Fibroblast of peridontal ligament (primary cell): Measurements from ENCODE around the gene KCNIP1.
A peak's percentile ranks its signal among the peaks of the same experiment; 100 is the strongest.

ENCODE experiments used
- DNase-seq: peaks from one replicate; pipeline ENCODE4 v3.0.0-alpha.2; 2010; ENCODE audit errors: extremely low read depth

Gene KCNIP1

DNA sequence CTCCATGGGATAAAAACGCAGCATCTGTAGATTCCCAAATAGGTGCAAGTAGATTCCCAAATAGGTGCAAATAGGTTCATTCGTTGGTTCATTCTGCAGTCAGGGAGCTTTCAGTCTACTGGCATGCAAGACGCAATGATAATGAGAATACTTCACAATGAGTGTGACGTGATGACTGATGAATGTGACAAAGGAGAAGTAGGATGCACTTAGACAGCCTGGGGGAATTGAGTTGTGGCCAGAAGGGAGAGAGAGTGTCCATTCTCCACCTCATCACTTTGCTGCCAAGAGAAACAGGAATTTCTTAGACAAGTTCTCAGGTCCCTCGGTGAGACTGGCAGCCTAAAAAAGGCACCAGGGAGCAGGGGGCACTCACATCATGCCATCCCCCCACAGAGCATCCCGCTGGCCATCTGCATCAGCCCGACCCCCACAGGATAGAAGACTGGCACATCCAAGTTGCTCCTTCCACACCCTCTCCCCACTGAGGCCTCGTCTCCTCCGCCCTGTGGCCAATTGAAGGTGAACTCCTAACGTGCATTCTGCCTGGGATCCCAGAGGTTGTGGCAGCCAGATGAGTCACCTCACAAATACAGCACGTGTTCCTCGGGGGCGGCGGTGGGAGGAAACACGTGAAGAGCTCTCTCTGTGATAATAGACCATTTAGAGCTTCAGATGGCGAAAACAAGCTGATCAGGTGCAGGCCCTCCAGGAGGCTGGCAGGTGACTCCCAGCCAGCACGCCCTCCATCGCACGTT is 19.9 kb upstream of the KCNIP1 start:
- no peak for DNase-seq

GRCh38 chr5:170484459-170484831 is 19.4 kb upstream of the KCNIP1 start:
- no peak for DNase-seq

DNA sequence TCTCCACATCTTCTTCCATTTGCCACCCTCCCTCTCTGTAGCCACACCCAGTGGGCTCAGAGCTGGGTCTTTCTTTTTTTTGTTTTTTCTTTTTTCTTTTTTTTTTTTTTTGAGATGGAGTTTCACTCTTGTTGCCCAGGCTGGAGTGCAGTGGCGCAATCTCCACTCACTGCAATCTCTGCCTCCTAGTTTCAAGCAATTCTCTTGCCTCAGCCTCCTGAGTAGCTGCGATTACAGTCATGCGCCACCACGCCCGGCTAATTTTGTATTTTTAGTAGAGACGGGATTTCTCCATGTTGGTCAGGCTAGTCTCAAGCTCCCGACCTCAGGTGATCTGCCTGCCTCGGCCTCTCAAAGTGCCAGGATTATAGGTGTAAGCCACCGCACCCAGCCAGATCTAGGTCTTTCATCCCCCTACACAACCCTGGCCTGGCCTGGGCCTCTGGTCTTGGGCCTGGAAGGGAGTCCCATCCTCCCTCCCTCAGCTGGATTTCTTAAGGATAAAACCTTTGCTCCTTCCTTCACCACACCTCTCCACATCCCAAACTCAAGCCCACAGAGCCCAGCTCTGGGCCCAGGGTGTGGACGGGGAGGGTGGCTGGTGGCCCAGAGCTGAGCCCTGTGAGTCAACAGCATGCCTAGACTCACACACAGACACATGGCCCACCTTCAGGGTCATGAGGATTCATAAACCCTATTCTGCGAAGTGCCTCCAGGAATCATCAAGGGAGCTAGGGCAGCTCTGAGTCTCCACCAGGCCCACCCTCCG is 18.8 kb upstream of the KCNIP1 start:
- no peak for DNase-seq

- no peak for DNase-seq
Observed at GRCh38 chr5:170485616-170485911, 18.3 kb upstream of the KCNIP1 start.

- peak; percentile 33 for DNase-seq
Observed at GRCh38 chr5:170486371-170486770, 17.4 kb upstream of the KCNIP1 start.

DNA sequence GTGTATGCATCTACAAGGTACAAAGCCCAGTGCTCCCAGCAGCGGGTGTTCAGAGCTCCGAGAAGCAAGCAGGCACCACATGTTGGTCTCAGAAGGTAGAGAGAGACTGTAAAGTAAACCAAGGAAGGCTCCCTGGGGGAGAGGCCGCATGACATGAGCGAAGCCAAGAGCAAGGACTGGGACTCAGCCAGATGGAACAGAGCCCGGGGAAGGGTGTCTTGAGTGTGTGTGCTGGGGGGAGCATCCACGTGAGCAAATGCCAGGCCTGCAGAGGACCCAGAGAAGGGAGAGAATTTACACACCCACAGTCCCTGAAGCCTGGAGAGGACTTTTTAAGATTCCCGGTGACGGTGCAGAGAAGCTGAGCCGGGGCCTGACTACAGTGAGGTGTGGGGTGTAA is 15.2 kb upstream of the KCNIP1 start:
- DNase-seq: no peak

DNA sequence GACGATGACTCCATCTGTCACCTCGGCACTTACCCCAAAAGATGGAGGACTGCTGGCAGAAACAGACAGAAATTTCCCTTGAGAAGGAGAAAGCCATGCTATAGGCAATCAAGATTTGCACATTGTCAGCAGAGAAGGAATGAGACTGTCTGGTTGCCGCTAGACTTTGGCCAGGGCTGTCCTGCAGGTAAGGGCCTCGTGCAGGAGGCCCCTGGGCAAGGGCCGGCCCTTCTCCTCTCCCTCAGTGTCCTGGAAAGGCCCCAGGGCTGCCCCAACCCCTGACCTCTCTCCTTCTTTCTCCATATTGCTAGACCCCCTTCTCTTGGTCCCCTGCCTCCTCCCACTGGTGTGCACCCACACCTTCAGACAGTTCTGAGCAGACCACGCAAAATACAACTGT is 14.6 kb upstream of the KCNIP1 start:
- no peak for DNase-seq

GRCh38 chr5:170490381-170490780 is 13.4 kb upstream of the KCNIP1 start:
- DNase-seq: no peak

GRCh38 chr5:170491479-170491878 is 12.3 kb upstream of the KCNIP1 start:
- peak; percentile 76 for DNase-seq

GRCh38 chr5:170493028-170493820 is 10.6 kb upstream of the KCNIP1 start:
- no peak for DNase-seq

DNA sequence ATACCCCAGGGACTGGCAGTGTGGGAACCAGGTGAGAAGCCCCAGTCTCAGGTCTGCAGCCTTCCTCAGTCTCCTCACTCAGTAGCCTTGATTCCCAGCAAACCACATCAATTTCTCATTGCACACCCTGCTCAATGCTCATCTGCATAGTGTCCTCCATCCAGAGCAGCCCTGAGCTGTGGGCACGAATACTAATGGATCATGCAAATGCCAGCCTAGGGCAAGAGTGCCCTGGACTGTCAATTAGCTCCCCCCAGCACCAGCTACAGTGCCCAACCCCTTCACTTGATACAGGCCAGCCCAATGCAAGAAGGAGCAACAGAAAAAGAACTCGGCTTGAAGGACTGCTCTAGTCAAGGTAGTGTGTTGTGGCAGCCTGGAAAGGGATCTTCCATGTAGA is 9.8 kb upstream of the KCNIP1 start:
- no peak for DNase-seq

GRCh38 chr5:170495825-170496661 is 7.8 kb upstream of the KCNIP1 start:
- no peak for DNase-seq

- no peak for DNase-seq
Observed at GRCh38 chr5:170496662-170497028, 7.2 kb upstream of the KCNIP1 start.

DNA sequence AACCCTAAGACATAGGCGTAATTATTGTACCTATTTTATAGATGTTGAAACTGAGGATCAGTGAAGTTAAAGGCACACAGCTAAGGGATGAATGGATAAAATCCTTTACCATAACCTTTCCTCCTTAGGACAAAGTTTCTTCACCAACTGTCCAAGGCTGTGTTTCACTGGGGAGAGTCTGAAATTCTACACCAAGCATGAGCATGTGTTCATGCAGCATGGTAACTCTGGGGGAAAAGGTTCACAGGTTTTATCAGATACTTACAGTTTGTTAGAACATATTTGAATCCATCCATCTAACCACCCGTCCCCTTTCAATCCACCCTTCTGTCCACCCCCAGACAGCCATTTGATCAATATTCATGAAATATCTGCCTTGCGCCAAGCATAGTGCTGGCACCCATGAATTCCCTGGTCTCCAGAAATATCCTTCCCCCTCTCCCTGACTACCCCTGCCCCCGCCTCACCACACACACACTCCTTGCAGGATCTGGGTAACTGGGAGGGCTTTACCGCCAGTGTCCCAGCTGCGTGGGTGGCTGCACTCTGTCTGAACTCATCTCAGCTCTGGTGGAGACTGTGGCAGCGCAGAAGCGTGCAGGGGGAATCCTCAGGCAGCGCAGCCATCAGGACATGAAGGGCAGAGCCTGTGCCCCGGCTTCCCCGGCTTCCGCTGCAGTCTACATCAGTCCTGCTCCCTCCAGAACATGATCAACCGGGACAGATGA is 6.3 kb upstream of the KCNIP1 start:
- DNase-seq: no peak

GRCh38 chr5:170498811-170499351 is 4.9 kb upstream of the KCNIP1 start:
- no peak for DNase-seq

- no peak for DNase-seq
Observed at GRCh38 chr5:170499621-170500020, 4.2 kb upstream of the KCNIP1 start.

- DNase-seq: no peak
Observed at GRCh38 chr5:170501361-170501760, 2.5 kb upstream of the KCNIP1 start.

GRCh38 chr5:170501931-170502330 is 1.9 kb upstream of the KCNIP1 start:
- no peak for DNase-seq

DNA sequence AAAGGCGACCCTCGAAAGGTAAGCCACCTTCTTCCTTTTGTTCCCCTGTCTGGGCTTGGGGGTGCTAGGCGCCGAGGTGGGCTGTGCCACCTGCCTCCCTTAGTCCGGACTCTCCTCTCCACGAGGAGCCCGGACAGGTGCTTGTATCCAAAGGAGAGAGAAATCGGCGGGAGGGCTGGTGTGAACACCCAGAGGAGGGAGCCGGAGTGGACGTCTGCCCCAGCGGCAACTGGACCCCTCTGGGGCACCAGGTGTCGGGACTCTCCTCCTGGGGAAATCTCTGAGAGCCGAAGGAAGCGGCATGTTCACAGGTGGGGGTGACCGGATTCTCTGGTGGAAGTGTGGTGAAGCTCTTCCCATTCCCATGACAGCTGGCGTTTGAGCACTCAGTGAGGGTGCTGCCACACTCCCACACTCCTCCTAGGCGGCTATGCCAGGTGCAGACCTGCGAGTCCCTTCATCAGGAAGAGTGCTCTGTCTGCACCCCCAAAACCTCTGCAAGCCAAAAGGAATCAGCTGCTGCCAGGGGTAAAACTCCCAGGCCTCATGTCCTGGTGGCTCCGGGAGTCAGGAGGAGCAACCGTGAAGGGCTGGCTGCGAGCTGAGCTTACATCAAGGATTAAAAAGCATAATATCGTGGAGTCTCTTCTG is 921 bp downstream of the KCNIP1 start:
- DNase-seq: no peak

GRCh38 chr5:170508036-170508435 is 4.2 kb downstream of the KCNIP1 start:
- no peak for DNase-seq
